ENCODE results near the gene MGRN1.

Gene MGRN1

GRCh38 chr16:4689091-4689671, 64.6 kb downstream of the MGRN1 start:
- Histone ChIP-seq H3K14ac (ENCODE audit: low read length in 2 of 2) (no peak overlapping the region), H2BK120ac (ENCODE audit: low read depth, low read length) (no peak overlapping the region), H3K4me3 (ENCODE audit: insufficient read depth in 1 of 2, low read depth in 1 of 2, low read length in 2 of 2) (no peak overlapping the region), H4K8ac (ENCODE audit: low read length) (no peak overlapping the region), H3K27ac (ENCODE audit: low read length, poor library complexity, severe bottlenecking) (no peak overlapping the region), H2AK5ac (ENCODE audit: low read length, severe bottlenecking) (no peak overlapping the region), H3K4me2 (ENCODE audit: low read length, poor library complexity, severe bottlenecking) (no peak overlapping the region), H2BK15ac (ENCODE audit: low read depth, poor library complexity, severe bottlenecking) (no peak overlapping the region), H3K9ac (ENCODE audit: low read length) (no peak overlapping the region), H4K91ac (ENCODE audit: low read length) (no peak overlapping the region), H2BK5ac (ENCODE audit: low read depth, low read length, poor library complexity, severe bottlenecking) (no peak overlapping the region), H3K79me1 (replicated peaks; ENCODE audit: low read length, poor library complexity, severe bottlenecking) (peaks cover 17% of the 10 kb centered on the region), H2AFZ (ENCODE audit: low read depth, low read length) (no peak overlapping the region), H3K18ac (ENCODE audit: low read depth in 1 of 2, low read length in 2 of 2) (no peak overlapping the region), H2BK12ac (ENCODE audit: low read length in 2 of 2) (no peak overlapping the region), H3K9me3 (ENCODE audit: control insufficient read depth, low read length) (no peaks in the 10 kb centered on the region), H3K4ac (ENCODE audit: low read depth in 1 of 2, low read length in 2 of 2) (no peak overlapping the region), H3K4me1 (ENCODE audit: control insufficient read depth, insufficient read depth, low read depth, low read length) (peaks cover 18% of the 10 kb centered on the region), H3K36me3 (ENCODE audit: control insufficient read depth in 1 of 2, insufficient read depth in 2 of 2, low read depth in 1 of 2, low read length in 2 of 2) (peaks cover 35 to 72% of the 10 kb centered on the region in 2 experiments), H3K27me3 (ENCODE audit: control insufficient read depth in 1 of 2, insufficient read depth in 1 of 2, low read length in 2 of 2) (no peaks in the 10 kb centered on the region), H3K23ac (ENCODE audit: low read length in 2 of 2) (no peak overlapping the region)
- 95% methylated on average over 21 of the region's 21 CpGs for WGBS
- DNase-seq = no peak

- peak overlapping the region; percentile 36 for H4K91ac ChIP-seq (ENCODE audit: low read length)
- H3K4me2 ChIP-seq (ENCODE audit: low read length, poor library complexity, severe bottlenecking) = no peak overlapping the region
- H2BK15ac ChIP-seq (ENCODE audit: low read depth, poor library complexity, severe bottlenecking) = no peak overlapping the region
- H3K27ac ChIP-seq (ENCODE audit: low read length, poor library complexity, severe bottlenecking) = no peak overlapping the region
- H3K23ac ChIP-seq (ENCODE audit: low read length in 2 of 2) = no peak overlapping the region
- no peak overlapping the region for H2AFZ ChIP-seq (ENCODE audit: low read depth, low read length)
- no peak overlapping the region for H2BK12ac ChIP-seq (ENCODE audit: low read length in 2 of 2)
- WGBS = 91% methylated on average over 27 of the region's 31 CpGs
- H3K36me3 ChIP-seq (ENCODE audit: control insufficient read depth in 1 of 2, insufficient read depth in 2 of 2, low read depth in 1 of 2, low read length in 2 of 2) = peaks cover 29 to 69% of the 10 kb centered on the region in 2 experiments
- peaks cover 26% of the 10 kb centered on the region for H3K4me1 ChIP-seq (ENCODE audit: control insufficient read depth, insufficient read depth, low read depth, low read length)
- H3K9me3 ChIP-seq (ENCODE audit: control insufficient read depth, low read length) = no peaks in the 10 kb centered on the region
- no peak overlapping the region for H3K14ac ChIP-seq (ENCODE audit: low read length in 2 of 2)
- no peak overlapping the region for H3K9ac ChIP-seq (ENCODE audit: low read length)
- no peak overlapping the region for H2BK5ac ChIP-seq (ENCODE audit: low read depth, low read length, poor library complexity, severe bottlenecking)
- H3K4me3 ChIP-seq (ENCODE audit: insufficient read depth in 1 of 2, low read depth in 1 of 2, low read length in 2 of 2) = no peak overlapping the region
- no peak overlapping the region for H3K4ac ChIP-seq (ENCODE audit: low read depth in 1 of 2, low read length in 2 of 2)
- peaks cover 10% of the 10 kb centered on the region for H3K79me1 ChIP-seq (replicated peaks; ENCODE audit: low read length, poor library complexity, severe bottlenecking)
- H3K27me3 ChIP-seq (ENCODE audit: control insufficient read depth in 1 of 2, insufficient read depth in 1 of 2, low read length in 2 of 2) = no peaks in the 10 kb centered on the region
- no peak overlapping the region for H2AK5ac ChIP-seq (ENCODE audit: low read length, severe bottlenecking)
- no peak overlapping the region for H4K8ac ChIP-seq (ENCODE audit: low read length)
- no peak overlapping the region for H2BK120ac ChIP-seq (ENCODE audit: low read depth, low read length)
- peak overlapping the region in 1 of 2 experiments; percentile 34 for H3K18ac ChIP-seq (ENCODE audit: low read depth in 1 of 2, low read length in 2 of 2)
- DNase-seq = no peak
Observed at GRCh38 chr16:4689864-4690704, 65.5 kb downstream of the MGRN1 start.

GRCh38 chr16:4690946-4691665, 66.5 kb downstream of the MGRN1 start:
- H2BK12ac ChIP-seq (ENCODE audit: low read length in 2 of 2) = no peak overlapping the region
- H3K4me1 ChIP-seq (ENCODE audit: control insufficient read depth, insufficient read depth, low read depth, low read length) = peaks cover 31% of the 10 kb centered on the region
- H3K27me3 ChIP-seq (ENCODE audit: control insufficient read depth in 1 of 2, insufficient read depth in 1 of 2, low read length in 2 of 2) = no peaks in the 10 kb centered on the region
- H2BK5ac ChIP-seq (ENCODE audit: low read depth, low read length, poor library complexity, severe bottlenecking) = no peak overlapping the region
- H3K27ac ChIP-seq (ENCODE audit: low read length, poor library complexity, severe bottlenecking) = no peak overlapping the region
- no peak overlapping the region for H3K23ac ChIP-seq (ENCODE audit: low read length in 2 of 2)
- no peak overlapping the region for H3K4me2 ChIP-seq (ENCODE audit: low read length, poor library complexity, severe bottlenecking)
- no peak overlapping the region for H3K18ac ChIP-seq (ENCODE audit: low read depth in 1 of 2, low read length in 2 of 2)
- no peak overlapping the region for H2BK15ac ChIP-seq (ENCODE audit: low read depth, poor library complexity, severe bottlenecking)
- H3K4me3 ChIP-seq (ENCODE audit: insufficient read depth in 1 of 2, low read depth in 1 of 2, low read length in 2 of 2) = no peak overlapping the region
- DNase-seq = no peak
- H2BK120ac ChIP-seq (ENCODE audit: low read depth, low read length) = no peak overlapping the region
- H3K14ac ChIP-seq (ENCODE audit: low read length in 2 of 2) = no peak overlapping the region
- H3K9ac ChIP-seq (ENCODE audit: low read length) = no peak overlapping the region
- H3K36me3 ChIP-seq (ENCODE audit: control insufficient read depth in 1 of 2, insufficient read depth in 2 of 2, low read depth in 1 of 2, low read length in 2 of 2) = peaks cover 35 to 69% of the 10 kb centered on the region in 2 experiments
- no peak overlapping the region for H2AFZ ChIP-seq (ENCODE audit: low read depth, low read length)
- H2AK5ac ChIP-seq (ENCODE audit: low read length, severe bottlenecking) = no peak overlapping the region
- peaks cover 7% of the 10 kb centered on the region for H3K79me1 ChIP-seq (replicated peaks; ENCODE audit: low read length, poor library complexity, severe bottlenecking)
- no peak overlapping the region for H4K91ac ChIP-seq (ENCODE audit: low read length)
- H4K8ac ChIP-seq (ENCODE audit: low read length) = no peak overlapping the region
- no peaks in the 10 kb centered on the region for H3K9me3 ChIP-seq (ENCODE audit: control insufficient read depth, low read length)
- WGBS = 91% methylated on average over 19 of the region's 19 CpGs
- no peak overlapping the region for H3K4ac ChIP-seq (ENCODE audit: low read depth in 1 of 2, low read length in 2 of 2)

Data from mesenchymal stem cell (in vitro differentiated cells and primary cell).